ENCODE measurements around the gene PFN2. TPM values are rescaled to one million over a fixed set of nuclear protein-coding genes. Genes with fewer than 3 reads are reported as not detected.
"Not testable (repeated sequence)": the region's sequence is repeated elsewhere in the genome, so short reads cannot be mapped to it uniquely, and the experiment has no call there.

Gene PFN2
- total and polyA plus RNA-seq, 2 experiments from 2014 or later, result 122 to 152 TPM

DNA sequence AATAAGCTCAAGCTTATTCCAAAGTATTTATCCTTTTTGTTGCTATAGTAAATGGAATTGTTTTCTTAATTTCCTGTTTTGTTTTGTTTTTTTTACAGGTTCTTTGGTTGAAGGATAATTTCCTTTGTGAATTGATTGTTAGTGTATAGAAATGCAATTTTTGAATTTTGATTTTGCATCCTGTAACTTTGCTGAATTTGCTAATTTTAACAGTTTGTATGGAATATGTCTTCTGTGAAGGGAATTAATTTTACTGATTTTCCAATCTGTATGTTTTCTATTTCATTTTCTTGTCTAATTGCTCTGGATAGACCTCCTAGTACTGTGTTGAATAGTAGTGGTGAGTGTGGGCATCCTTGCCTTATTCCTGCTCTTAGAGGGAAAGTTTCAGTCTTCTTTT is 28.3 kb downstream of the PFN2 start:
- Histone ChIP-seq H3K27ac (no peak overlapping the region), H3K36me3 (no peaks in the 10 kb centered on the region), H3K9me3 (ENCODE audit: low read depth) (no peaks in the 10 kb centered on the region), H3K4me1 (ENCODE audit: low read depth) (peaks cover 5% of the 10 kb centered on the region), H3K27me3 (no peaks in the 10 kb centered on the region), H3K4me3 (no peak overlapping the region)
- TF ChIP-seq, protein P1, sequence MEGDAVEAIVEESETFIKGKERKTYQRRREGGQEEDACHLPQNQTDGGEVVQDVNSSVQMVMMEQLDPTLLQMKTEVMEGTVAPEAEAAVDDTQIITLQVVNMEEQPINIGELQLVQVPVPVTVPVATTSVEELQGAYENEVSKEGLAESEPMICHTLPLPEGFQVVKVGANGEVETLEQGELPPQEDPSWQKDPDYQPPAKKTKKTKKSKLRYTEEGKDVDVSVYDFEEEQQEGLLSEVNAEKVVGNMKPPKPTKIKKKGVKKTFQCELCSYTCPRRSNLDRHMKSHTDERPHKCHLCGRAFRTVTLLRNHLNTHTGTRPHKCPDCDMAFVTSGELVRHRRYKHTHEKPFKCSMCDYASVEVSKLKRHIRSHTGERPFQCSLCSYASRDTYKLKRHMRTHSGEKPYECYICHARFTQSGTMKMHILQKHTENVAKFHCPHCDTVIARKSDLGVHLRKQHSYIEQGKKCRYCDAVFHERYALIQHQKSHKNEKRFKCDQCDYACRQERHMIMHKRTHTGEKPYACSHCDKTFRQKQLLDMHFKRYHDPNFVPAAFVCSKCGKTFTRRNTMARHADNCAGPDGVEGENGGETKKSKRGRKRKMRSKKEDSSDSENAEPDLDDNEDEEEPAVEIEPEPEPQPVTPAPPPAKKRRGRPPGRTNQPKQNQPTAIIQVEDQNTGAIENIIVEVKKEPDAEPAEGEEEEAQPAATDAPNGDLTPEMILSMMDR (IDR thresholded peaks at IDR 0.05; ENCODE audit: low read depth, low read length), result no peak
- no peak for DNase-seq (ENCODE audit: low read depth in 1 of 2, low spot score in 1 of 2)

- no peak for DNase-seq (ENCODE audit: low read depth in 1 of 2, low spot score in 1 of 2)
- Histone ChIP-seq H3K4me3 (no peak overlapping the region), H3K27ac (no peak overlapping the region), H3K4me1 (ENCODE audit: low read depth) (peaks cover 5% of the 10 kb centered on the region), H3K27me3 (no peaks in the 10 kb centered on the region), H3K36me3 (no peaks in the 10 kb centered on the region), H3K9me3 (ENCODE audit: low read depth) (no peaks in the 10 kb centered on the region)
- TF ChIP-seq, protein P1 (IDR thresholded peaks at IDR 0.05; ENCODE audit: low read depth, low read length), result no peak
These were observed 28.7 kb downstream of the PFN2 start for GRCh38 chr3:149941946-149942345.

DNA sequence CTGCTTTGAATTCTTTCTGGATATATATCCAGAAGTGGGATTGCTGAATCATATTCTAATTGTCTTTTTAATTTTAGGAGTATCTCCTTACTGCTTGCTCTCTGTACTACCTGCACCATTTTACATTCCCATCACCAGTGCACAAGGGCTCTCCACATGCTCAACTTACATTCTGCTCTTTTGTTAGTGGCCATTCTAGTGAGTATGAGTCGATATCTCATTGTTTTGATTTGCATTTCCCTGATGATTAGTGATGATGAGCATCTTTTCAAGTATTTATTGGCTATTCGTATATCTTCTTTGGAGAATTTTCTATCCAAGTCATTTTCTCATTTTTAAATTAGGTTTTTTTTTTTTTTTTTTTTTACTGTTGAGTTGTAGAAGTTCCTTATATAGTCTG is 29.5 kb downstream of the PFN2 start:
- no peak overlapping the region for H3K27ac ChIP-seq
- no peak overlapping the region for H3K4me3 ChIP-seq
- H3K27me3 ChIP-seq, result no peaks in the 10 kb centered on the region
- H3K9me3 ChIP-seq (ENCODE audit: low read depth), result no peaks in the 10 kb centered on the region
- H3K36me3 ChIP-seq, result no peaks in the 10 kb centered on the region
- DNase-seq (ENCODE audit: low read depth in 1 of 2, low spot score in 1 of 2), result no peak
- TF ChIP-seq, protein P1 (IDR thresholded peaks at IDR 0.05; ENCODE audit: low read depth, low read length), result no peak
- H3K4me1 ChIP-seq (ENCODE audit: low read depth), result peaks cover 5% of the 10 kb centered on the region

DNA sequence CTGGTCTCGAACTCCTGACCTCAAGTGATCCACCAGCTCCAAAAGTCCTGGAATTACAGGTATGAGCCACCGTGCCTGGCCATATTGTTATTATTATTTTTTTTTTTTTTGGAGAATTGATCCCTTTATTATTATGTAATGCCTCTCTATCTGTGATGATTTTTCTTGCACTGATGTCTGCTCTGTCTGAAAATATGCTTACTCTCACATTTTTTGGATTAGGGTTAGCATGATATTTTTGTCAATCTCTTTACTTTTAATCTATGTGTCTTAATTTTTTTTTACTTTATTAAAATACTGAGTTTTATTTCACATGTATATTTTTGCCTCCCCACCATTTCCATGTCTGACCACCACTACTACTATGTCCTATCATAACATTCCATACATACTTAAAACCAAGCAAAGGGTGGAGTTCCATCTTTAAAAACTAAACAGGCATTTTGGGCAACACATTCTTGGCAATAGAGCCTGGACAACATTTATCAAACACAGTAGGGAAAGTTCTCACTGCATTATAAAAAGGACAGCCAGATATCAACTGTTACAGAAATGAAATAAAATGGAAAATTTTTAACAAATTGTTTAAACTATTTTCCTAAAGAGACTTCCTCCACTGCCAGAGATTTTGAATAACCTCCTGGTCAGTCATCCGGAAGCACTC is 32.2 kb downstream of the PFN2 start:
- not testable (repeated sequence) for H3K27ac ChIP-seq; H3K27me3 ChIP-seq; H3K9me3 ChIP-seq (ENCODE audit: low read depth); H3K36me3 ChIP-seq; H3K4me3 ChIP-seq; H3K4me1 ChIP-seq (ENCODE audit: low read depth)
- DNase-seq (ENCODE audit: low read depth in 1 of 2, low spot score in 1 of 2), result peak in 1 of 2 donors; percentile 19

DNA sequence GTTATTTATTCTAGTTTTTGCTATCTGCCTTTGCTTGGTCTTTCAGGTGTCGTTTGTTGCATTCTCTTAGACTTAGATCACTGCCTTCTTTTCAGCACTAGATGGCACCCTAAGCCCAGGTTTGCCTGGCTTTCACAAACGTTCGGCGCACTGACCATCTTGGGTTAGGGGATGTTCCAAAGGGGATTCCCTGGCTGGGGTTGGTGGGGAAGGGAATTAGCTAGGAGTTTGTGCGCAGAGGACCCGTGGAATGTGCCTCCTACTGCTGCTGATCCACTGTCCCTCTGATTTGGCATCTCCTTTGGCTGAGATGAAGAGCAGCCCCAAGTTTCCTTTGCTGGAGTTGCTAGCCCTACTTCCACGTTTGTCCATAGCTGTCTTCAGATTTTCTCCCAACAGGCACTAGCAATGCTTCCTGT is 33.9 kb downstream of the PFN2 start:
- peaks cover 5% of the 10 kb centered on the region for H3K4me1 ChIP-seq (ENCODE audit: low read depth)
- no peak overlapping the region for H3K27ac ChIP-seq
- H3K9me3 ChIP-seq (ENCODE audit: low read depth), result no peaks in the 10 kb centered on the region
- H3K4me3 ChIP-seq, result no peak overlapping the region
- TF ChIP-seq, protein P1 (IDR thresholded peaks at IDR 0.05; ENCODE audit: low read depth, low read length), result peak; percentile 79
- no peaks in the 10 kb centered on the region for H3K27me3 ChIP-seq
- no peaks in the 10 kb centered on the region for H3K36me3 ChIP-seq
- peak; percentile 58 to 75 for DNase-seq (ENCODE audit: low read depth in 1 of 2, low spot score in 1 of 2)

- Histone ChIP-seq H3K27me3 (no peaks in the 10 kb centered on the region), H3K36me3 (no peaks in the 10 kb centered on the region), H3K4me3 (no peak overlapping the region), H3K27ac (no peak overlapping the region), H3K9me3 (ENCODE audit: low read depth) (no peaks in the 10 kb centered on the region), H3K4me1 (ENCODE audit: low read depth) (peaks cover under 1% of the 10 kb centered on the region)
- peak in 1 of 2 donors; percentile 87 for DNase-seq (ENCODE audit: low read depth in 1 of 2, low spot score in 1 of 2)
- TF ChIP-seq, protein P1 (IDR thresholded peaks at IDR 0.05; ENCODE audit: low read depth, low read length), result no peak
These were observed 36.2 kb downstream of the PFN2 start for GRCh38 chr3:149934524-149934923.

Measured in cardiac muscle cell (in vitro differentiated cells and primary cell).